GM12891 (cell line): Measurements from ENCODE around the gene DDIT3.

Experiments
- POLR2A ChIP-seq: IDR thresholded peaks from 2 replicates; pipeline ENCODE4 v1.6.1; 2011; ENCODE audit warnings: low read depth, low read length, control low read depth
- POLR2AphosphoS5 ChIP-seq: IDR thresholded peaks from 2 replicates; pipeline ENCODE4 v1.6.1; 2011; ENCODE audit warnings: low read depth, low read length, control low read depth
- TAF1 ChIP-seq: IDR thresholded peaks from 2 replicates; pipeline ENCODE4 v1.6.1; 2011; ENCODE audit warnings: low read depth, low read length, control low read depth

DNA sequence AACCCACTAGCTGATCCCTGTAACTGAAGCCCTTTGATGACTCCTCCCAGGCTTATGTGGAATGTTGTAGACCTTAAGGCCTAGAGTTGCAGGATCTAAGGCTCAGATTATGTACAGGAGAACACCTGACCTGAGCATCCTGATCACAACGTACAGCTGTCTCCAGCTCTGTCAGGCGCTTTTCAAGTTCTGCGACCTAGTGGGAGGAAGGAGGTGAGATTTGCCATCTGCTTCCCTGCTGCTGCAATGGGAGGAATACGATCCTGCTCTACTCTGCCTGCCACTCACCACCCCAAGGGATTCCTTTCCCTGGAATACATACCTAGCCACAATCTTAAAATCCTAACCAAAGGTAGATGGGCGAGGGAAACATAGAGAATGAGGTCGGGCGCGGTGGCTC lies 12.8 kb upstream of the DDIT3 start:
- no peak for TF ChIP-seq TAF1
- no peak for TF ChIP-seq POLR2AphosphoS5
- TF ChIP-seq POLR2A: no peak
